OCI-LY7 (cell line): ENCODE results near the gene DNAH7. TPM values are rescaled to one million over a fixed set of nuclear protein-coding genes. Genes with fewer than 3 reads are reported as not detected.

Experiments
- BruUV-seq: library from RNA; stranded (reverse); fragments of 400-500 nt; replicated peaks from 2 replicates; lab custom pipeline; 2021; lab: Mats Ljungman, UMichigan
- CTCF ChIA-PET: fragments of 300-600 bp; sonication (Branson Sonifier 250); formaldehyde crosslinking; loops from one replicate; lab custom pipeline; 2022; ENCODE audit warnings: antibody characterized with exemption; ENCODE audit not compliant: unreplicated experiment; lab: Charles Lee
- POLR2A ChIA-PET: fragments of 300-600 bp; sonication (Branson Sonifier 250); formaldehyde crosslinking; loops from one replicate; lab custom pipeline; 2022; ENCODE audit warnings: antibody characterized with exemption; lab: Charles Lee
- DNase-seq: peaks from one replicate; pipeline ENCODE4 v3.0.0-alpha.2; 2015; ENCODE audit warnings: low spot score
- H2AFZ ChIP-seq: fragments of 200-600 bp; sonication (generic), shearing (Covaris generic); 2 replicates; pipeline ENCODE4 v1.6.1; 2014; ENCODE audit warnings: mild to moderate bottlenecking, antibody characterized with exemption, low read length, moderate library complexity
- H3K27ac ChIP-seq: fragments of 200-600 bp; sonication (generic); 2 replicates; pipeline ENCODE4 v1.5.1; 2014; ENCODE audit warnings: mixed run types, low read depth, mild to moderate bottlenecking, moderate library complexity, low read length, inconsistent platforms; ENCODE audit not compliant: poor library complexity, severe bottlenecking
- H3K36me3 ChIP-seq: fragments of 200-600 bp; sonication (generic); 2 replicates; pipeline ENCODE4 v1.6.1; 2014; ENCODE audit warnings: mild to moderate bottlenecking, antibody characterized with exemption, low read length, moderate library complexity, mixed read lengths; ENCODE audit not compliant: insufficient read depth
- H3K4me1 ChIP-seq: fragments of 200-600 bp; sonication (generic); 2 replicates; pipeline ENCODE4 v1.5.1; 2014; ENCODE audit warnings: mild to moderate bottlenecking, low read length; ENCODE audit not compliant: insufficient read depth, poor library complexity, severe bottlenecking
- H3K4me2 ChIP-seq: fragments of 200-600 bp; sonication (generic); 2 replicates; pipeline ENCODE4 v1.6.1; 2014; ENCODE audit warnings: mild to moderate bottlenecking, low read length
- H3K4me3 ChIP-seq: fragments of 200-600 bp; sonication (generic); 2 replicates; pipeline ENCODE4 v1.5.1; 2014; ENCODE audit warnings: mild to moderate bottlenecking, low read depth, low read length; ENCODE audit not compliant: poor library complexity, severe bottlenecking
- H3K79me2 ChIP-seq: fragments of 200-600 bp; sonication (generic); 2 replicates; pipeline ENCODE4 v1.6.1; 2016; ENCODE audit warnings: low read depth, mild to moderate bottlenecking, low read length, moderate library complexity, mixed read lengths; ENCODE audit not compliant: insufficient read depth
- H3K9me2 ChIP-seq: fragments of 200-600 bp; sonication (generic); 2 replicates; pipeline ENCODE4 v1.6.1; 2016; ENCODE audit warnings: mild to moderate bottlenecking, low read length, mixed read lengths; ENCODE audit not compliant: insufficient read depth
- H3K9me3 ChIP-seq: fragments of 200-600 bp; sonication (generic); 2 replicates; pipeline ENCODE4 v1.6.1; 2014; ENCODE audit warnings: mild to moderate bottlenecking, mixed run types, low read length, mixed read lengths
- H4K20me1 ChIP-seq: fragments of 200-600 bp; sonication (generic); 2 replicates; pipeline ENCODE4 v1.6.1; 2014; ENCODE audit warnings: mild to moderate bottlenecking, antibody characterized with exemption, low read length, moderate library complexity, mixed read lengths; ENCODE audit not compliant: insufficient read depth
- EZH2phosphoT487 ChIP-seq: fragments of 200-600 bp; sonication (generic); IDR thresholded peaks from 2 replicates; pipeline ENCODE4 v1.6.1; 2018; ENCODE audit warnings: low read depth, borderline replicate concordance, mild to moderate bottlenecking, mixed run types, antibody characterized with exemption, low read length, moderate library complexity, mixed read lengths
- intact Hi-C: fragments of 100-400 bp; cut with micrococcal nuclease; formaldehyde crosslinking; loops from one replicate; pipeline ENCODE4 v1.10.0; 2022; ENCODE audit not compliant: unreplicated experiment
- total RNA-seq, 2 experiments: library from RNA; depleted of rRNA in 1 of 2; stranded (reverse); fragments of >200 nt in 1 of 2; shearing (Covaris generic) in 1 of 2; gene quantifications; 2 replicates each; pipeline ENCODE4 v1.2.3, GENCODE V29; 2014 to 2022
- TF ChIP-seq, protein P1 (sequence below): fragments of 200-600 bp; sonication (generic); conservative IDR thresholded peaks from 2 replicates; pipeline ENCODE4 v1.5.1; 2014; ENCODE audit warnings: mild to moderate bottlenecking, antibody characterized with exemption, low read length, moderate library complexity, mixed read lengths

DNAH7 gene
- total RNA-seq, 2 experiments from 2014 or later, result not detected

DNA sequence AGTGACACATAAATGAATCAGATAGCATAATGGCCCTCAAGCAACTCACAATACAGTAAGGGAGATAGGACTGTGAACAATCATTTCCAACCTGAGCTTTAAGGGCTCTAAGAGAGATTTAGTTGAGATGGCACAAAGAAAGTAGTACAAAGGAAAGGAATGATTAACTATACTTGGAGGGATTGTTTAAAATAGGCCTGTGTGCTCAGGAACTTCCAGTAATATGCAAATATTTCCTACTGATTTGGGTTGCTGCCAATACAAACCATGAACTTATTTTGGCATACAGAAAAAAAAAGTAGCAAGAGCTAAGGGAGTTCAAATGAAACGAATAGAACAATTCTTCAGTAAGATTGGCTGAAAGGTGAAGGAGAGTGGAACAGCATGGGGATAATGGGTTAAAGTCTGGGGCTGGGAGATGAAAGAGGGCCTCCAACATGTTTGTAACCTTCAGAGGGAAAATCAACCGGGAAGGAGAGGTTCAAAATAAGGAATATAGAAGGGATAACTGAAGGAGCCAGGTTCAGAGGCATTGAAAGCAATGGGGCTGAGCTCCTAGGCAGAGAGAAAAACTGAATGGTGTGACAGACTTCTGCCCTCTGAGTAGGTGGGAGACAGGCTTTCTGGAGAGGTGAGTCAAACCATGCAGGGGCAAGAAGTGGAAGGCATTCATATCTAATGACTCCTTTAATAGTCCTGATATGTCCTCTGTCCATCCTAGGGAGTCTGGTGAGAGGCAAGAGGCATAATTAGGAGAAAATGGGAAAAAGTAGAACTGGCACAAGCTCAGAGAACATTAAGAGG is 83.5 kb downstream of the DNAH7 start:
- H3K4me1 ChIP-seq, result no peaks in the 10 kb centered on the region
- no peak overlapping the region for H3K4me2 ChIP-seq
- intact Hi-C loops, result no loop called here
- H3K4me3 ChIP-seq, result no peak overlapping the region
- no TSS peak for BruUV-seq
- DNase-seq, result no peak
- no peaks in the 10 kb centered on the region for H4K20me1 ChIP-seq
- TF ChIP-seq EZH2phosphoT487, result no peak
- TF ChIP-seq, protein P1, sequence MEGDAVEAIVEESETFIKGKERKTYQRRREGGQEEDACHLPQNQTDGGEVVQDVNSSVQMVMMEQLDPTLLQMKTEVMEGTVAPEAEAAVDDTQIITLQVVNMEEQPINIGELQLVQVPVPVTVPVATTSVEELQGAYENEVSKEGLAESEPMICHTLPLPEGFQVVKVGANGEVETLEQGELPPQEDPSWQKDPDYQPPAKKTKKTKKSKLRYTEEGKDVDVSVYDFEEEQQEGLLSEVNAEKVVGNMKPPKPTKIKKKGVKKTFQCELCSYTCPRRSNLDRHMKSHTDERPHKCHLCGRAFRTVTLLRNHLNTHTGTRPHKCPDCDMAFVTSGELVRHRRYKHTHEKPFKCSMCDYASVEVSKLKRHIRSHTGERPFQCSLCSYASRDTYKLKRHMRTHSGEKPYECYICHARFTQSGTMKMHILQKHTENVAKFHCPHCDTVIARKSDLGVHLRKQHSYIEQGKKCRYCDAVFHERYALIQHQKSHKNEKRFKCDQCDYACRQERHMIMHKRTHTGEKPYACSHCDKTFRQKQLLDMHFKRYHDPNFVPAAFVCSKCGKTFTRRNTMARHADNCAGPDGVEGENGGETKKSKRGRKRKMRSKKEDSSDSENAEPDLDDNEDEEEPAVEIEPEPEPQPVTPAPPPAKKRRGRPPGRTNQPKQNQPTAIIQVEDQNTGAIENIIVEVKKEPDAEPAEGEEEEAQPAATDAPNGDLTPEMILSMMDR, result no peak
- H3K9me2 ChIP-seq, result no peaks in the 10 kb centered on the region
- H3K9me3 ChIP-seq, result no peaks in the 10 kb centered on the region
- H3K27ac ChIP-seq, result no peak overlapping the region
- no peak overlapping the region for H2AFZ ChIP-seq
- no peaks in the 10 kb centered on the region for H3K79me2 ChIP-seq
- ChIA-PET POLR2A (interaction anchor here (0.5 to 3.0 kb wide), 9 partner anchors 9 to 1223 kb away, joined by 3 to 8 read pairs (median 3); no protein-coding TSS in a partner anchor), CTCF (no interaction called here)
- no peaks in the 10 kb centered on the region for H3K36me3 ChIP-seq

DNA sequence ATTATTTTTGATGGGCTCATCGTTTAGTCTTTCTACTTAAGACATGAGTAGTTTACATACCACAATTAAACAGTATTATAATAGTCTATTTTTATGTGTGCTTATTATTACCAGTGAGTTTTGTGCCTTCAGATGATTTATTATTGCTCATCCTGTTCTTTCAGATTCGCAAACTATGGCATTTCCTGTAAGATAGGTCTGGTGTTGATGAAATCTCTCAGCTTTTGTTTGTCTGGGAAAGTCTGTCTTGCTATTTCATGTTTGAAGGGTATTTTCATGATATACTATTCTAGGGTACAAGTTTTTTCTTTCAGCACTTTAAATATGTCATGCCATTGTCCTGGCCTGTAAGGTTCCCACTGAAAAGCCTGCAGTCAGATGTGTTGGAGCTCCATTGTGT is 101.3 kb downstream of the DNAH7 start:
- no peak overlapping the region for H2AFZ ChIP-seq
- no peak overlapping the region for H3K4me2 ChIP-seq
- DNase-seq, result no peak
- no peaks in the 10 kb centered on the region for H3K36me3 ChIP-seq
- BruUV-seq, result no TSS peak
- no peaks in the 10 kb centered on the region for H3K9me3 ChIP-seq
- H3K4me1 ChIP-seq, result no peaks in the 10 kb centered on the region
- H3K9me2 ChIP-seq, result no peaks in the 10 kb centered on the region
- ChIA-PET CTCF (no interaction called here), POLR2A (interaction anchor here (0.5 to 0.6 kb wide), 2 partner anchors 49 to 136 kb away, joined by 3 to 4 read pairs; no protein-coding TSS in a partner anchor)
- no peak overlapping the region for H3K27ac ChIP-seq
- H3K4me3 ChIP-seq, result no peak overlapping the region
- intact Hi-C loops, result no loop called here
- no peaks in the 10 kb centered on the region for H4K20me1 ChIP-seq
- H3K79me2 ChIP-seq, result no peaks in the 10 kb centered on the region
- no peak for TF ChIP-seq EZH2phosphoT487
- TF ChIP-seq, protein P1, result no peak

DNA sequence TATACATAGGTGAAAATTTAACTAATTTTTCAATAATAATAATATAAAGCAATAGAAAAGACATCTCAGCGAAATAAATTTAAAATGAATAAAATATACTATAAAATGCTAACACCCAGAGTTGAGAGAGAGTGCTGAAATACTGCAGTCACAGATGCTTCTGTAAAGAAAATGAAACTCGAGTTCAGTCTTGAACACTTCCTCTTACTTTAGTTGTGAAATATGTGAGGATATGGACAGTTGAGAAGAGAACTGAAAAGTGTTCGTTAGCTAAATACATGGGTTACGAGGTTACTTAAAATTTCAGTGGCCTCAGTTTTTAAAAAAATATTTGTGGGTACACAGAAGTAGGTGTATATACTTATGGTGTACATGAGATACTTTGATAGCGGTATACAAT is 106.8 kb downstream of the DNAH7 start:
- H3K4me3 ChIP-seq, result no peak overlapping the region
- H3K9me2 ChIP-seq, result no peaks in the 10 kb centered on the region
- intact Hi-C loops, result no loop called here
- H3K4me1 ChIP-seq, result no peaks in the 10 kb centered on the region
- ChIA-PET POLR2A (no interaction called here), CTCF (no interaction called here)
- H3K79me2 ChIP-seq, result no peaks in the 10 kb centered on the region
- no peak for DNase-seq
- TF ChIP-seq, protein P1, result no peak
- TF ChIP-seq EZH2phosphoT487, result no peak
- H3K36me3 ChIP-seq, result no peaks in the 10 kb centered on the region
- H3K4me2 ChIP-seq, result no peak overlapping the region
- H4K20me1 ChIP-seq, result no peaks in the 10 kb centered on the region
- no peak overlapping the region for H2AFZ ChIP-seq
- BruUV-seq, result no TSS peak
- no peak overlapping the region for H3K27ac ChIP-seq
- H3K9me3 ChIP-seq, result no peaks in the 10 kb centered on the region
